Trophoblast cell (in vitro differentiated cells and primary cell): ENCODE measurements around the gene TEX101.
"Not testable (repeated sequence)": the region's sequence is repeated elsewhere in the genome, so short reads cannot be mapped to it uniquely, and the experiment has no call there.

Experiments used
- DNase-seq, 2 donors: peaks; one replicate each; pipeline ENCODE4 v3.0.0-alpha.2; 2016
- H2AFZ ChIP-seq: 2 replicates; pipeline ENCODE4 v1.6.1; 2013; ENCODE audit warnings: low read length, moderate library complexity, mild to moderate bottlenecking; ENCODE audit not compliant: insufficient read depth, poor library complexity
- H2AK5ac ChIP-seq: 2 replicates; pipeline ENCODE4 v1.6.1; 2013; ENCODE audit warnings: mild to moderate bottlenecking, low read length
- H2BK120ac ChIP-seq: 2 replicates; pipeline ENCODE4 v1.6.1; 2013; ENCODE audit warnings: low read length, mild to moderate bottlenecking, moderate library complexity; ENCODE audit not compliant: insufficient read depth, poor library complexity
- H2BK12ac ChIP-seq: 2 replicates; pipeline ENCODE4 v1.6.1; 2013; ENCODE audit warnings: mild to moderate bottlenecking, low read length, moderate library complexity
- H2BK5ac ChIP-seq: 2 replicates; pipeline ENCODE4 v1.6.1; 2013; ENCODE audit warnings: low read length, low read depth, moderate library complexity, mild to moderate bottlenecking; ENCODE audit not compliant: poor library complexity
- H3K14ac ChIP-seq: 2 replicates; pipeline ENCODE4 v1.6.1; 2013; ENCODE audit warnings: mild to moderate bottlenecking, low read length
- H3K18ac ChIP-seq: 2 replicates; pipeline ENCODE4 v1.6.1; 2013; ENCODE audit warnings: mild to moderate bottlenecking, low read length
- H3K23ac ChIP-seq: 2 replicates; pipeline ENCODE4 v1.6.1; 2013; ENCODE audit warnings: low read length
- H3K27ac ChIP-seq: 2 replicates; pipeline ENCODE4 v1.5.1; 2013; ENCODE audit warnings: low read depth, mild to moderate bottlenecking, inconsistent platforms, low read length, moderate library complexity
- H3K27me3 ChIP-seq: 2 replicates; pipeline ENCODE4 v1.6.1; 2013; ENCODE audit warnings: inconsistent platforms, mild to moderate bottlenecking, low read length, moderate library complexity; ENCODE audit not compliant: insufficient read depth
- H3K36me3 ChIP-seq, 2 experiments: 1 replicate in 1 of 2; 2 replicates in 1 of 2; pipeline ENCODE4 v1.6.1; 2013; ENCODE audit warnings: low read length in 2 of 2, mild to moderate bottlenecking in 2 of 2, moderate library complexity in 1 of 2; ENCODE audit not compliant: insufficient read depth in 2 of 2, control insufficient read depth in 1 of 2
- H3K4ac ChIP-seq: 2 replicates; pipeline ENCODE4 v1.6.1; 2013; ENCODE audit warnings: low read depth, mild to moderate bottlenecking, low read length, moderate library complexity
- H3K4me1 ChIP-seq, 2 experiments: 1 replicate in 1 of 2; 2 replicates in 1 of 2; pipeline ENCODE4 v1.6.1; 2013; ENCODE audit warnings: low read length in 2 of 2, mild to moderate bottlenecking in 2 of 2, moderate library complexity in 1 of 2; ENCODE audit not compliant: insufficient read depth in 2 of 2, control insufficient read depth in 1 of 2
- H3K4me2 ChIP-seq: 2 replicates; pipeline ENCODE4 v1.6.1; 2013; ENCODE audit warnings: inconsistent platforms, mild to moderate bottlenecking, low read length, moderate library complexity
- H3K4me3 ChIP-seq: 2 replicates; pipeline ENCODE4 v1.5.1; 2013; ENCODE audit warnings: mild to moderate bottlenecking, low read depth, low read length, inconsistent platforms
- H3K79me1 ChIP-seq: one replicate; pipeline ENCODE4 v1.6.1; 2013; ENCODE audit warnings: low read length
- H3K79me2 ChIP-seq: 2 replicates; pipeline ENCODE4 v1.6.1; 2013; ENCODE audit warnings: low read length, mild to moderate bottlenecking; ENCODE audit not compliant: control insufficient read depth, insufficient read depth, poor library complexity
- H3K9ac ChIP-seq: 2 replicates; pipeline ENCODE4 v1.6.1; 2013; ENCODE audit warnings: mild to moderate bottlenecking, low read length
- H3K9me3 ChIP-seq: 2 replicates; pipeline ENCODE4 v1.6.1; 2013; ENCODE audit warnings: low read depth, mild to moderate bottlenecking, control low read depth, inconsistent platforms, low read length; ENCODE audit not compliant: insufficient read depth
- H4K12ac ChIP-seq: 2 replicates; pipeline ENCODE4 v1.6.1; 2013; ENCODE audit warnings: low read depth, mild to moderate bottlenecking, low read length, moderate library complexity
- H4K8ac ChIP-seq: 2 replicates; pipeline ENCODE4 v1.6.1; 2013; ENCODE audit warnings: low read depth, mild to moderate bottlenecking, low read length, moderate library complexity
- H4K91ac ChIP-seq: one replicate; pipeline ENCODE4 v1.6.1; 2013; ENCODE audit warnings: low read depth, mild to moderate bottlenecking, low read length, moderate library complexity
- WGBS: extraction: QIAGEN DNeasy Blood & Tissue Kit; methylation state at CpG from one replicate; pipeline ENCODE4 v1.1.7; 2013; ENCODE audit warnings: missing lambda C conversion rate; ENCODE audit not compliant: insufficient read length, insufficient coverage; ENCODE audit errors: extremely low coverage; 5-methylcytosine and 5-hydroxymethylcytosine counted together

Gene TEX101

GRCh38 chr19:43390903-43391551 lies 23.7 kb upstream of the TEX101 start:
- not testable (repeated sequence) for H3K4me2 ChIP-seq, H3K18ac ChIP-seq, H3K9ac ChIP-seq, H3K4me3 ChIP-seq, H4K12ac ChIP-seq, H2AK5ac ChIP-seq, H3K9me3 ChIP-seq, H4K8ac ChIP-seq, H3K36me3 ChIP-seq, H3K4me1 ChIP-seq, H4K91ac ChIP-seq, H2BK120ac ChIP-seq, H3K23ac ChIP-seq, H3K4ac ChIP-seq, H3K27me3 ChIP-seq, DNase-seq, H3K79me2 ChIP-seq, H3K79me1 ChIP-seq, H2BK5ac ChIP-seq, H2AFZ ChIP-seq, H3K14ac ChIP-seq, H3K27ac ChIP-seq, H2BK12ac ChIP-seq
- WGBS: 100% methylated on average over 1 of the region's 11 CpGs

- not testable (repeated sequence) for H3K27me3 ChIP-seq, H4K12ac ChIP-seq, H3K4ac ChIP-seq, H2BK5ac ChIP-seq, H3K18ac ChIP-seq, H3K27ac ChIP-seq, H3K4me3 ChIP-seq, H3K9ac ChIP-seq, H3K36me3 ChIP-seq, H4K91ac ChIP-seq, DNase-seq, H2BK120ac ChIP-seq, H4K8ac ChIP-seq, H3K79me2 ChIP-seq, H3K4me1 ChIP-seq, H2AFZ ChIP-seq, H3K79me1 ChIP-seq, H3K14ac ChIP-seq, H3K4me2 ChIP-seq, H2AK5ac ChIP-seq, H3K9me3 ChIP-seq, H3K23ac ChIP-seq, H2BK12ac ChIP-seq
- no CpG with 5 or more reads among the region's 6 CpGs for WGBS
These were observed 23.1 kb upstream of the TEX101 start for GRCh38 chr19:43391552-43391935.

GRCh38 chr19:43393501-43393900 lies 21.2 kb upstream of the TEX101 start:
- not testable (repeated sequence) for H2AK5ac ChIP-seq, H3K79me1 ChIP-seq, H3K27me3 ChIP-seq, H2BK5ac ChIP-seq, H2BK120ac ChIP-seq, H4K12ac ChIP-seq, H3K4ac ChIP-seq, H3K4me1 ChIP-seq, H3K9ac ChIP-seq, H3K23ac ChIP-seq, H3K36me3 ChIP-seq, H3K4me3 ChIP-seq, H2AFZ ChIP-seq, H4K91ac ChIP-seq, H3K9me3 ChIP-seq, H3K27ac ChIP-seq, H3K4me2 ChIP-seq, H3K79me2 ChIP-seq, H3K14ac ChIP-seq, H4K8ac ChIP-seq, DNase-seq, H2BK12ac ChIP-seq, H3K18ac ChIP-seq
- WGBS: no CpG with 5 or more reads among the region's 3 CpGs

- Histone ChIP-seq H3K79me1 (no peaks in the 10 kb centered on the region), H3K79me2 (no peaks in the 10 kb centered on the region)
- WGBS: no CpG with 5 or more reads among the region's 6 CpGs
These were observed 19.1 kb upstream of the TEX101 start for GRCh38 chr19:43395561-43395960.

More at GRCh38 chr19:43395561-43395960, 19.1 kb upstream of the TEX101 start:
- no peak overlapping the region for H3K27ac ChIP-seq
- peaks cover 2% of the 10 kb centered on the region for H3K9me3 ChIP-seq
- no peak overlapping the region for H2BK5ac ChIP-seq
- H4K12ac ChIP-seq: no peak overlapping the region
- H4K8ac ChIP-seq: no peak overlapping the region
- H2AK5ac ChIP-seq: no peak overlapping the region
- H3K23ac ChIP-seq: no peak overlapping the region
- no peak overlapping the region for H3K14ac ChIP-seq
- H4K91ac ChIP-seq: no peak overlapping the region
- H3K18ac ChIP-seq: no peak overlapping the region
- no peaks in the 10 kb centered on the region for H3K36me3 ChIP-seq
- no peak overlapping the region for H3K4me2 ChIP-seq
- H3K4me3 ChIP-seq: no peak overlapping the region
- no peak overlapping the region for H3K4ac ChIP-seq
- H3K4me1 ChIP-seq: no peaks in the 10 kb centered on the region
- no peak overlapping the region for H3K9ac ChIP-seq
- no peak overlapping the region for H2BK120ac ChIP-seq
- DNase-seq: no peak
- H2BK12ac ChIP-seq: no peak overlapping the region
- no peaks in the 10 kb centered on the region for H3K27me3 ChIP-seq
- no peak overlapping the region for H2AFZ ChIP-seq
